Sciatic nerve (tissue), 2 donors: ENCODE data around the gene CLDN25. TPM values are rescaled to one million over a fixed set of nuclear protein-coding genes. Genes with fewer than 3 reads are reported as not detected.

ENCODE experiments used
- ATAC-seq: fragments of 200-7000 bp; cut with Tn5 transposase; one replicate; pipeline ENCODE4 v1.9.1; 2020; ENCODE audit warnings: mild to moderate bottlenecking, moderate library complexity
- DNase-seq: peaks from one replicate; pipeline ENCODE4 v3.0.0-alpha.2; 2020; ENCODE audit warnings: low spot score
- intact Hi-C: fragments of 100-400 bp; cut with DNase I; formaldehyde crosslinking; loops from one replicate; pipeline ENCODE4 v1.14.2; 2022
- total RNA-seq: library from RNA; stranded (reverse); fragmentation: NEBNext Ultra II Directional; extraction: Animal tissue kit (Norgen Biotek cat#: 25700); gene quantifications from one replicate; pipeline ENCODE4 v1.2.1, GENCODE V29; 2021
- donor health status: DM: no; HTN: no; CAD: no.
- donor health status: DM: no; HTN: no; CAD: no.

Gene CLDN25
- total RNA-seq, 1 donor from 2014 or later, result not detected

DNA sequence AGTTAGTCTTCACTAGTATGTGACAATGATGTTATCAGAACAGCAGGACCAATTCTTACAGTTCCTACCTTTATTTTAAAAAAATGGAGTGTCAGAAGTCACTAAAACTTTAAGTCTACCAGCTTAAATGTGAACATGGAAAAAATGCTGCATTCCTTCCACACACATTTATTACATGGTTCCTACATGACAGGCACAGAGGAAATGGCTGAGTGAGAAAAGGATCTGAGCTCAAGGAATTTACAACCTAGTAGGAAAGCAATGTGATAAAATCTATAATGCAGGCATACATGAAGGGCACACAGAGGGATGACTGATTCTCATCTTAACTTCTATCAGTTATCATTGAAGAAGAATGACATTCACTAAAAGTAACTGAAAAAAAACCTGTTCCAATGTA lies 23.0 kb downstream of the CLDN25 start:
- intact Hi-C loops, result no loop called here
- ATAC-seq (no peak), DNase-seq (no peak)

DNA sequence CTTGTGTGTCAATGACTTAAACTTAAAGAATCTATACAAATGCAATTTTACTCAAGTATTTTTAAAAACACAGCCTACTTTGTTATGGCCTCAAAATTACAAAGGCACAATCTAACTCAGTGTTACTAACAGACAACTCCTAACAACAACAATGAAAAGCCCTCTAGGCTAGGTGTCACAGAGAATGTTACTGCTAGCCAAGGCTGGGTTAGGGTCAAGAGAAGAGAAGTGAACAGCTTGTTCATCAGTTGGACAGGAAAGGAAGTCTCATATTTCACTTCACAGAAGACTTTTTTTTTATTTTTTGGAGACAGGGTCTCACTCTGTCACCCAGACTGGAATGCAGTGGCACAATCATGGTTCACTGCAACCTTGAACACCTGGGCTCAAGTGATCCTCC lies 26.0 kb downstream of the CLDN25 start:
- ATAC-seq, result no peak
- no peak for DNase-seq
- intact Hi-C loops, result no loop called here

DNA sequence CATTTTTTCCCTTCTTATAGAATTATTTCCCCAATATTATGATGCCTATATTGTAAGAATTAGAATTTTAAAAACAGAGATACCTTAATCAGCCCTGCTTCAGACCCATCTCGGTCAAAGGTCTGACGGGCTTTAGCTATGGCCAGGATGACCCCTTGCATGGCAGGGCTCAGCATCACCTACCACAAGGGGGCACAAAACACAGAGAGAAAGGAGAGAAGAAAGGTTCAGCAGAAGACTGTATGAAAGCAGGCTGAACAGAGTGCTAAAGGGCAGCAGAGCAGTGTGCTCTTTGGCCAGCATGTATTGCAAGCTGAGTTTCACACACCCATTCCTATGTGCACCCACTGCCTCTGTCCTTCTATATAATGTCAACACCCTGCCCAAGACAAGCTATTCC lies 26.8 kb downstream of the CLDN25 start:
- ATAC-seq, result no peak
- intact Hi-C loops, result no loop called here
- DNase-seq, result no peak

- no peak for DNase-seq
- intact Hi-C loops, result no loop called here
- ATAC-seq, result no peak
These were observed 29.3 kb downstream of the CLDN25 start for GRCh38 chr11:113808931-113809330.

GRCh38 chr11:113814181-113814580 lies 34.6 kb downstream of the CLDN25 start:
- ATAC-seq (no peak), DNase-seq (no peak)
- intact Hi-C loops, result no loop called here

GRCh38 chr11:113817162-113817561 lies 37.6 kb downstream of the CLDN25 start:
- ATAC-seq (no peak), DNase-seq (no peak)
- intact Hi-C loops, result no loop called here

DNA sequence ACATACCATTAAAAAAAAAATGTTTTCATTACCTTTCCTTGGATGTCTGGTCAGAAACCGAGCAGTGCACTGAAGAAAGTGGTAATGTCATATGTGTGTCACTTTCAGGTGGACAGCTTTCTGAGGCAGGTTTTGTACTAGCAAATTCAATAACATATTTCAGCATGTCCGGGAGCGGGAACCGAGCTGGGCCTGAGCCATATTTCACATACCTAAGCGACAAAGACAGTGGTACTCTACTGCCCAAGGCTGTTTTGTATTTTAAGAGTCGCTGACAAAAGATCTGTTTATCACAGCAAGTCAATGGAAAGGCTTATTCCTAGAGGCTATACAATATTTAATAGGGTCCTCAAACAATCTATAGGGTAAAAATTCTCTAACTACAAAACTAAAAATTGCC lies 38.0 kb downstream of the CLDN25 start:
- intact Hi-C loops, result no loop called here
- ATAC-seq (no peak), DNase-seq (no peak)

GRCh38 chr11:113818426-113818825 lies 38.8 kb downstream of the CLDN25 start:
- DNase-seq (no peak), ATAC-seq (no peak)
- intact Hi-C loops, result no loop called here

GRCh38 chr11:113827477-113827876 lies 47.9 kb downstream of the CLDN25 start:
- ATAC-seq (no peak), DNase-seq (no peak)
- intact Hi-C loops, result no loop called here

GRCh38 chr11:113828191-113828590 lies 48.6 kb downstream of the CLDN25 start:
- intact Hi-C loops, result no loop called here
- ATAC-seq (no peak), DNase-seq (no peak)

- intact Hi-C loops, result loop anchor here (5.0 kb wide), 1 partner anchor 1453 kb away; no protein-coding TSS in a partner anchor
- DNase-seq (no peak), ATAC-seq (no peak)
These were observed 50.2 kb downstream of the CLDN25 start for GRCh38 chr11:113829751-113830150.

Other genes with a start within 250 kb of the CLDN25 start
- gene TMPRSS5, start 73.5 kb upstream of the CLDN25 start, total RNA-seq, result 35.0 TPM
- 11.6 TPM for gene ZW10, start 6.1 kb upstream of the CLDN25 start, total RNA-seq
- 23.0 TPM for gene USP28, start 95.8 kb downstream of the CLDN25 start, total RNA-seq
- not detected for gene HTR3B, start 125.0 kb downstream of the CLDN25 start, total RNA-seq
- not detected for gene HTR3A, start 195.3 kb downstream of the CLDN25 start, total RNA-seq